Right lung (tissue), 5 donors: ENCODE data around the gene CNIH3. TPM values are rescaled to one million over a fixed set of nuclear protein-coding genes. Genes with fewer than 3 reads are reported as not detected.

ENCODE experiments used
- DNase-seq, 2 donors: peaks; one replicate each; pipeline ENCODE4 v3.0.0-alpha.2; 2013
- polyA plus RNA-seq, 5 donors: library from polyadenylated mRNA; unstranded; fragments of 120-200 nt; gene quantifications; one replicate each; pipeline versions ENCODE4 v1.2.1 to v1.2.3, GENCODE V29; 2013; ENCODE audit warnings: inconsistent platforms in 1 of 5, low replicate concordance in 1 of 5; ENCODE audit not compliant: insufficient read length in 5 of 5, insufficient read depth in 1 of 5

The CNIH3 gene
- polyA plus RNA-seq, 5 donors = 6.3 to 8.6 (median 7.5) TPM

GRCh38 chr1:224770336-224770693, 154.2 kb downstream of the CNIH3 start:
- no peak for DNase-seq

- no peak for DNase-seq
These were observed 157.5 kb downstream of the CNIH3 start for GRCh38 chr1:224773646-224774045.

DNA sequence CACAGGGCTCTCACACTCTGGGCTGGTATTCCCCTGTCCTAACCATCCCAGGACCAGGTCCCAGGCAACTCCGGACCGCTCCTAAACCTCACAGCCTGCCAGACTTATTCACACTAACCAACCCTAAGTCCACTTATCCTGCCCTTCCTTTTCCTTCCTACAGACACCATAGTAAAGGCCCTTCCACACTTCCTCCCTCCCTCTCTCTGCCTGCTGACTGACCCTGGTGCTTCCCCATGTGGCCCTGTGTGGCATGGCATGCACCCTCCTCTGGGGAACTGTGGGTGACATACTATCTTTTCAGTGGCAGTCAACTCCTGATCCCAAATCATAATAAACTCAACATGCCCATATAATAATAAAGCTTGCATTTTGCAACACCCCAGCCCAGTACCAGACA, 158.3 kb downstream of the CNIH3 start:
- DNase-seq = no peak

DNA sequence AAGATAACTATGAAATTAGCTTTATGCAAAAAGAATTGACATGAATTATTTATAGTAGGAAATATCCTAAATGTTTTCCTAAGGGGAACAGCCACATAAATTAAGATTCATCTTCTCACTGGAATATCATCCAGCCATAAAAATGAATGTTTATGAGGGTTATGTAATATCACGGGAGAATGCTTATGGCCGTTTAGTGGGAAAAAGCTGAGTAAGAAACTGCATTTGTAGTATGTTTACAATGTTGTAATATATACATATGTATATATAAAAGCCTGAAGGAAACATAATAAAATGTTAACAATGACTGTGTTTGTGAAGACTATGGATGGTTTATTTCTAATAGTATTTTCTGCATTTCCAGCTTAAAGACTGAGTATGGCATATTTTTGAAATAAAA, 161.1 kb downstream of the CNIH3 start:
- no peak for DNase-seq

DNA sequence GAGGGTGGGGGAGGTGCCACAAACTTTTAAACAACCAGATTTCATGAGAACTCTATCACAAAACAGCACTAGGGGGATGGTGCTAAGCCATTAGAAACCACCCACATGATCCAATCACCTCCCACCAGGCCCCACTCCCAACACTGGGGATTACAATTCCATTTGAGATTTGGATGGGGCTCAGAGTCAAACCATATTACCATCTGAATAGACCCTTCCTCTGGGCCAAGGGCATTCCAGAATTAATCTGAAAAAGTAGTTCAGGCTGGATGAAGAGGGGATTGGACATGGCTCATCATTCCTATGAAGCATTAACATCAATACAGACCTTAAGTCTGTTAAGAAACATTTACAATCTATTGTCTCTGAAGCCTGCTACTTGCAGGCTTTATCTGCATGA, 163.4 kb downstream of the CNIH3 start:
- DNase-seq = no peak

GRCh38 chr1:224780736-224781135, 164.6 kb downstream of the CNIH3 start:
- DNase-seq = no peak

GRCh38 chr1:224781800-224782199, 165.7 kb downstream of the CNIH3 start:
- DNase-seq = no peak

- no peak for DNase-seq
These were observed 166.3 kb downstream of the CNIH3 start for GRCh38 chr1:224782281-224783000.

DNA sequence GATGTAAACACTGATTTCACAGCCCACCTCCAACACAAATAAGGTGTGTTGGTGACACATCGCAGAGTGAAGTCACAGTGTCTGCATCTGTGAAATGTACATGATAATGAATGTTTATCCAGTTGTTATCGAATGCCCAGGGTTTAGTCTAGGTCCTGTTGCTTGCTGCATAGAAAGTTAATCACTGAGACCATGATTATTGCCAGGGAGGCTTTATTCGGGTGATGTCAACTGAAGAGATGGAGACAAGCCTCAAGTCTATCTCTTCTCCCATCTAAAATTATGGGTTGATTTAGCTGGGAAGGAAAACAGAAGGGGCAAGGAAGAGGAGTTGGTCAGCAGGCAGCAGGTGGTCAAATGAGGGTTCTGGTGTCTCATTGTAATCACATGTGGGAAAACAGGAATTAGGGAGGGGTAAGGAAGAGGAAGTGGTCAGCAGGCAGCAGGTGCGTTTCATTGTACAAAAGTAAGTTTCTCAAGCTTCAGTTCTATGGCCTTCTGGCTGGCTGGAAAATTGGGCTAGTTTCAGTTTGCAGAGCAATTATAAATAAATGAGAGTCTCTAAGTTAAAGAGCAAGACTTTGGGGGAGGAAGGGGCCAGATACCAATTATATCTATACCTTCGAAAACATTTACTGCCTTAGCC, 167.0 kb downstream of the CNIH3 start:
- DNase-seq = no peak

DNA sequence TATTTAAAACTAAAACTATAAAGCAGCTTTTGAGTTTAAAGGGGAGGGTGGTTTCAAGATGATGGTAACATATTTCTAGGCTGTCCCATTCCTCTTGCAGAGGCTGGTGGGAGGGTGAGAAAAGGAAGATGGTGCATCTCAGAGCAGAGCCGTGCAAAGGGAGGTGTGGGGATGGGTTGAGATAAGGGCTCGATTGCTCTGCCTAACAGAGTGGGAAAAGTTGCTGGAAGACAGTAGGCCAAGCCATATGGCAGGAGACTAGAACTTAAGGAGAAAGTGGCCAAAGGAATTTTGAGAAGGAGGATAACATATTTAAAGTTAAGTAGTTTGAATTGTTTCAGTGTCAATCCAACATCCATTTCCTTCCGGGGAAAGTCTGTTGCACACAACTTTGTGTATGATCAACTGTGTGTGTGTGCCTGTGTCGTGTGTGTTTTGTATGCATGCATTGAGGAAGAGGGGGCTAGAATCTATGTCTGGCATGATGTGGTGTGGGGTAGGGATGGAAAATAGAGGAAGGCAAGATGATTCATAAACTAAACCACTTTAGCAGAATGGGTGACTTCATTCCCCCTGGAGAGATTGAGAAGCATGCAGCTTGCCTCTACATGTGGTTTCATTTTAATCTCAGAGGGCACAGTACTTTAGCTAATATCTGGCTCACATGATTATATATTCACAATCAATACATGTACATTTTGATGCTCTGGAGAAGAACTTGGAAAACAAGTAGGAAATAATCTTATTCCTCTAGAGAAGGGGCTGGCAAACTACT, 168.3 kb downstream of the CNIH3 start:
- DNase-seq = no peak

DNA sequence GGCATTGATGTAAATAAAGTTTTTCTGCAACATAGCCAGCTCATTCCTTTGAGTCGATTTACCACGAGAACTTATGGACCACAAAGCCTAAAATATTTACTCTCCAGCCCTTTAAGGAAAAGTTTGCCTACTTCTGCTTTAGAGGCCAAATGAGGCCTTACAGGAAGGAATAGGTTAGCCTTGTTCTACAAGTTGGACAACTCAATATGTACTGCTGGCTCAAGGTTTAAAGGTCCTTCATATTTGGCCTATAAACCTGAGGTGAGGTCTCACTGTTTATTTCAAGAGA, 168.9 kb downstream of the CNIH3 start:
- DNase-seq = no peak

DNA sequence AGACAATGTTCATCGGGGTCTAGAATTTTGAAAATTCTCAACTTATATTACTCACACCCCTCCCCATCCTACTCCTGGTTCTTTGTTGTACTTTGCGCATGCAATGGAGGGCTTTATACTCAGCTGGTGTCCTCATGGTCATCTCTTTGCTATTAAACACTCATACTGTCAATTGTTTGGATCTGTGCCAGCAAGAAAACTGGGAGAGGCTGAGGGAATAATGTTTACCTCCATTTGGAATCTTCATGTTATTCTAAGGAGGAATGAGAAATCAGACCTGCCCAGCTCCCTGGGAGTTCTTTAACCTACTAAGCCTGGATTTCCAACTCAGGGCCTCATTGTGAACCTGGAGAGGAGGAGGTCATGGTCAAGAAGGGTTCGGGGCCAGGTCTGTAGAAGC, 169.5 kb downstream of the CNIH3 start:
- DNase-seq = no peak

DNA sequence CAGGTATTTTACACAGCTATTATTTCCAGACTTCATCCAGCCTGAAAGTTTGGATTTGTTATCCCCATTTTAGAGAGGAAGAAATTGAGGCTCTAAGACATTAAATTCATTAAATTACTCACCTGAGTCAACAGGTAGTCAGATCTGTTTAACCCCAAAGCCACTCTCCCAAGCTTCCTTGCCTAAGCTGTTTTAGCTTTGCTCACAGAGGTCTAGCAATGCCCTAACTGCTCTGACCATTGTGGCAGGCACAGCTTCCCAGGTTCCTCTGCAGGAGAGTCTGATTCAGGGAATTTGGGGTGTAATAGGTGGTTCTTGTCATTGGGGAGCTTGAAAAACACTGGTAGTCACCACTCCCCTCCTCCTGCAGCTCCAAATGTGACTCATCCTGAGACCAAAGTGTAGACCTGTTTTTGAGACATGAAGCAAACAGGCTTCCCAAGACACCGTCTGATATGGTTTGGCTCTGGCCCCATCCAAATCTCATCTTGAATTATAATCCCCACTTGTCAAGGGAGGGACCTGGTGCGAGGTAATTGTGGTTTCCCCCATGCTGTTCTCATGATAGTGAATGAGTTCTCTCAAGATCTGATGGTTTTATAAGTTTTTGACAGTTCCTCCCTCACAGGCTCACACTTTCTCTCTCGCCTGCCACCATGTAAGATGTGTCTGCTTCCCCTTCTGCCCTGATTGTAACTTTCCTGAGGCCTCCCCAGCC, 170.6 kb downstream of the CNIH3 start:
- no peak for DNase-seq

GRCh38 chr1:224789311-224789710, 173.2 kb downstream of the CNIH3 start:
- no peak for DNase-seq

Other genes starting within 250 kb of the CNIH3 start
- 100 to 1,000 TPM in 2 of 5 donors, 10 to 100 TPM in 3; 63.0 to 104 (median 94.0) TPM for gene WDR26, start 181.5 kb upstream of the CNIH3 start, polyA plus RNA-seq